Stimulated activated naive CD8-positive, alpha-beta T cell treated with anti-CD3 and anti-CD28 coated beads, Interleukin-15, Interleukin-2, amounts not matched to agents 100 ng/mL and 50 ng/mL, for 24 hours (primary cell): ENCODE data around the gene RNU1-3.
"Not testable (repeated sequence)": the region's sequence is repeated elsewhere in the genome, so short reads cannot be mapped to it uniquely, and the experiment has no call there.

Experiments used
- H3K27ac Mint-ChIP-seq: one replicate; pipeline ENCODE4 v1.8.0; 2021; ENCODE audit warnings: mild to moderate bottlenecking, mixed read lengths
- H3K27me3 Mint-ChIP-seq: one replicate; pipeline ENCODE4 v1.8.0; 2021; ENCODE audit warnings: mixed read lengths
- H3K36me3 Mint-ChIP-seq: one replicate; pipeline ENCODE4 v1.8.0; 2021; ENCODE audit warnings: low read depth, mixed read lengths
- H3K4me1 Mint-ChIP-seq: one replicate; pipeline ENCODE4 v1.8.0; 2021; ENCODE audit warnings: low read depth, mixed read lengths
- H3K4me3 Mint-ChIP-seq: one replicate; pipeline ENCODE4 v1.8.0; 2021; ENCODE audit warnings: mild to moderate bottlenecking, mixed read lengths
- H3K9me3 Mint-ChIP-seq: one replicate; pipeline ENCODE4 v1.8.0; 2021; ENCODE audit warnings: mixed read lengths

RNU1-3 gene

GRCh38 chr1:16648250-16648649 is 18.5 kb downstream of the RNU1-3 start:
- not testable (repeated sequence) for H3K36me3 Mint-ChIP-seq, H3K27ac Mint-ChIP-seq, H3K4me1 Mint-ChIP-seq, H3K27me3 Mint-ChIP-seq, H3K9me3 Mint-ChIP-seq, H3K4me3 Mint-ChIP-seq

- not testable (repeated sequence) for H3K9me3 Mint-ChIP-seq, H3K4me1 Mint-ChIP-seq, H3K27me3 Mint-ChIP-seq, H3K27ac Mint-ChIP-seq, H3K4me3 Mint-ChIP-seq, H3K36me3 Mint-ChIP-seq
Measured at GRCh38 chr1:16647179-16648176, 19.3 kb downstream of the RNU1-3 start.

GRCh38 chr1:16646716-16647115 is 20.0 kb downstream of the RNU1-3 start:
- H3K4me1 Mint-ChIP-seq, H3K9me3 Mint-ChIP-seq, H3K4me3 Mint-ChIP-seq, H3K27me3 Mint-ChIP-seq, H3K36me3 Mint-ChIP-seq, H3K27ac Mint-ChIP-seq: not testable (repeated sequence)

GRCh38 chr1:16646061-16646664 is 20.6 kb downstream of the RNU1-3 start:
- not testable (repeated sequence) for H3K4me1 Mint-ChIP-seq, H3K9me3 Mint-ChIP-seq, H3K36me3 Mint-ChIP-seq, H3K27ac Mint-ChIP-seq, H3K4me3 Mint-ChIP-seq, H3K27me3 Mint-ChIP-seq

GRCh38 chr1:16645271-16646060 is 21.3 kb downstream of the RNU1-3 start:
- not testable (repeated sequence) for H3K27ac Mint-ChIP-seq, H3K36me3 Mint-ChIP-seq, H3K4me3 Mint-ChIP-seq, H3K9me3 Mint-ChIP-seq, H3K4me1 Mint-ChIP-seq, H3K27me3 Mint-ChIP-seq

GRCh38 chr1:16644482-16645270 is 22.1 kb downstream of the RNU1-3 start:
- H3K27me3 Mint-ChIP-seq, H3K36me3 Mint-ChIP-seq, H3K27ac Mint-ChIP-seq, H3K4me3 Mint-ChIP-seq, H3K4me1 Mint-ChIP-seq, H3K9me3 Mint-ChIP-seq: not testable (repeated sequence)

GRCh38 chr1:16644193-16644481 is 22.6 kb downstream of the RNU1-3 start:
- Mint-ChIP-seq H3K27ac (no peak overlapping the region), H3K4me3 (no peak overlapping the region), H3K27me3 (no peaks in the 10 kb centered on the region), H3K9me3 (no peaks in the 10 kb centered on the region), H3K36me3 (no peaks in the 10 kb centered on the region), H3K4me1 (no peaks in the 10 kb centered on the region)

- H3K27ac Mint-ChIP-seq, H3K4me3 Mint-ChIP-seq, H3K36me3 Mint-ChIP-seq, H3K4me1 Mint-ChIP-seq, H3K9me3 Mint-ChIP-seq, H3K27me3 Mint-ChIP-seq: not testable (repeated sequence)
Measured at GRCh38 chr1:16643476-16644192, 23.1 kb downstream of the RNU1-3 start.

- H3K9me3 Mint-ChIP-seq, H3K36me3 Mint-ChIP-seq, H3K4me1 Mint-ChIP-seq, H3K27me3 Mint-ChIP-seq, H3K27ac Mint-ChIP-seq, H3K4me3 Mint-ChIP-seq: not testable (repeated sequence)
Measured at GRCh38 chr1:16643001-16643411, 23.7 kb downstream of the RNU1-3 start.

GRCh38 chr1:16642025-16642966 is 24.5 kb downstream of the RNU1-3 start:
- H3K9me3 Mint-ChIP-seq, H3K27ac Mint-ChIP-seq, H3K36me3 Mint-ChIP-seq, H3K27me3 Mint-ChIP-seq, H3K4me3 Mint-ChIP-seq, H3K4me1 Mint-ChIP-seq: not testable (repeated sequence)

GRCh38 chr1:16641159-16641975 is 25.4 kb downstream of the RNU1-3 start:
- not testable (repeated sequence) for H3K4me1 Mint-ChIP-seq, H3K4me3 Mint-ChIP-seq, H3K9me3 Mint-ChIP-seq, H3K36me3 Mint-ChIP-seq, H3K27ac Mint-ChIP-seq, H3K27me3 Mint-ChIP-seq

- not testable (repeated sequence) for H3K27me3 Mint-ChIP-seq, H3K36me3 Mint-ChIP-seq, H3K9me3 Mint-ChIP-seq, H3K4me1 Mint-ChIP-seq, H3K27ac Mint-ChIP-seq, H3K4me3 Mint-ChIP-seq
Measured at GRCh38 chr1:16639091-16640031, 27.4 kb downstream of the RNU1-3 start.
